ENCODE data around the gene EGFL8. TPM values are rescaled to one million over a fixed set of nuclear protein-coding genes. Genes with fewer than 3 reads are reported as not detected.
"Not testable (repeated sequence)": the region's sequence is repeated elsewhere in the genome, so short reads cannot be mapped to it uniquely, and the experiment has no call there.

The EGFL8 gene
- total and polyA plus RNA-seq, 2 donors: 17.6 to 22.8 TPM

DNA sequence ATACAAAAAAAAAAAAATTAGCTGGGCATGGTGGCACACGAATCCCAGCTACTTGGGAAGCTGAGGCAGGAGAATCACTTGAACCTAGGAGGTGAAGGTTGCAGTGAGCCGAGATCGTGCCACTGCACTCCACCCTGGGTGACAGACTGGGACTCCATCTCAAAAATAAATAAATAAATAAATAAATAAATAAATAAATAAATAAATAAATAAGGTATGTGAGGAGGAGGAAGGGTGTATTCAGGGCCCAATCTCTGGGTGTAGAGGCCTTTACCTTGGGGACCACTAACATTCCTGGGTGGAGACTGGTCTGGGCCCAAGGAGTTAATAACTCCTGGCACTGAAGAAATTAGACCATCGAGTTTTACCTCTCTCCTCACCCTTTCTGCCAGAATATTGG lies 47.0 kb downstream of the EGFL8 start:
- H3K4me1 ChIP-seq (ENCODE audit: insufficient read depth); H3K36me3 ChIP-seq (ENCODE audit: insufficient read depth); DNase-seq (ENCODE audit: extremely low spot score); H3K4me3 ChIP-seq (ENCODE audit: low read depth, low read length); H3K27ac ChIP-seq (ENCODE audit: low read depth): not testable (repeated sequence)
- 85% methylated on average over 4 of the region's 4 CpGs for WGBS

GRCh38 chr6:32212076-32212760 lies 47.8 kb downstream of the EGFL8 start:
- no peaks in the 10 kb centered on the region for H3K36me3 ChIP-seq (ENCODE audit: insufficient read depth)

DNA sequence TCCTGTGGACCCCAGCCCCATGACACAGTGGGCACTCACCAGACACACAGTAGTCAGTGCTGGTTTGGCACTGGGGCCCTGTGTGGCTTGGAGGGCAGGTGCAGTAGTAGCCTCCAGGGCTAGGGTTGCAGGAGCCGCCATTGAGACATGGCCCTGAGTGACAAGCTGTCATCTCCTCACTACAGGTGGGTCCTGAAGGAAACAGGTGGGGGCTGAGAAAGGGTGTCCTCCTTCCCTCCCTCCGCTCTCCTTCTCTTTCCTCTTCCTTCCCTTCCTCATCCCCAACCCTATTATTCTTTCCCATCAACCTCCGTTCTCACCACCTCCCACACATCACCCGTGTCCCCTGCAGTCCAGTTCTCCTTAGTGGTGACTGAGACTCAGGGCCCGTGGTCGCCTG lies 49.3 kb downstream of the EGFL8 start:
- Histone ChIP-seq H3K36me3 (ENCODE audit: insufficient read depth) (no peaks in the 10 kb centered on the region), H3K4me3 (ENCODE audit: low read depth, low read length) (no peak overlapping the region), H3K4me1 (ENCODE audit: insufficient read depth) (no peaks in the 10 kb centered on the region), H3K27ac (ENCODE audit: low read depth) (no peak overlapping the region)
- WGBS: 85% methylated on average over 6 of the region's 6 CpGs
- no peak for DNase-seq (ENCODE audit: extremely low spot score)

More at GRCh38 chr6:32212076-32212760, 47.8 kb downstream of the EGFL8 start:
- Histone ChIP-seq H3K27ac (ENCODE audit: low read depth) (no peak overlapping the region), H3K4me1 (ENCODE audit: insufficient read depth) (no peaks in the 10 kb centered on the region), H3K4me3 (ENCODE audit: low read depth, low read length) (no peak overlapping the region)
- 74% methylated on average over 12 of the region's 12 CpGs for WGBS
- DNase-seq (ENCODE audit: extremely low spot score): no peak

DNA sequence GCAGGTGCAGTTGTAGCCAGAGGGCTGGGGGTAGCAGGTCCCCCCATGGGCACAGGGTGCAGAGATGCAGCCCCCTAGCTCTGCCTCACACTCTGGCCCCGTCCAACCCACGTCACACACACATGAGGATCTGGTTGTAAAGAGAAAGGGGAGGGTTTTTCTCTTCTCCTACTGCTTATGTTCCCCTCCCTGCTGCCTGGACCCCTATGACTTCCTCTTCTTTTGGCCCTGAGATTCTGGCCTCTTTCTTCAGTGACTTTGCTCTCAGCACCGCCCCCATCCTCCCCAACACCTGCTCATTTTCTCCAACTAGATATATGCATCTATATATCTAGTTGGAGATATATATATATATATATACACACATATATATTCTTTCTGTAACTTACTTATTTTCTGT lies 49.7 kb downstream of the EGFL8 start:
- 77% methylated on average over 3 of the region's 3 CpGs for WGBS
- no peak overlapping the region for H3K4me3 ChIP-seq (ENCODE audit: low read depth, low read length)
- H3K36me3 ChIP-seq (ENCODE audit: insufficient read depth): no peaks in the 10 kb centered on the region
- DNase-seq (ENCODE audit: extremely low spot score): no peak
- H3K4me1 ChIP-seq (ENCODE audit: insufficient read depth): no peaks in the 10 kb centered on the region
- H3K27ac ChIP-seq (ENCODE audit: low read depth): no peak overlapping the region

DNA sequence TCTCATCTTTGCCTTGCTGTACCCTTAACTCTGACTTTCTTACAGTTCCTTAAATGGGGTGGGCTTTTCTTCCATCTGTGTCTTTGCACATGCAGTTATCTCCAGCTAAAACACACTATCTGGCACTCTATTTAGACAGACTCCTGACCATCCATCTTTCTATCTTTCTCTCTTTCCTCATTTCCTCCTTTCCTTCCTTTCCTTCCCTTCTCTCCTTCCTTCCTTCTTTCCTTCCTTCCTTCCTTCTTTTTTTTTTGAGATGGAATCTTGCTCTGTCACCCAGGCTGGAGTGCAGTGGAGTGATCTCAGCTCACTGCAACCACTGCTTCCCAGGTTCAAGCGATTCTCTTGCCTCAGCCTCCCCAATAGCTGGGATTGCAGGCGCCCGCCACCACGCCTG lies 51.2 kb downstream of the EGFL8 start:
- WGBS: 88% methylated on average over 4 of the region's 4 CpGs
- Histone ChIP-seq H3K27ac (ENCODE audit: low read depth) (no peak overlapping the region), H3K36me3 (ENCODE audit: insufficient read depth) (no peaks in the 10 kb centered on the region), H3K4me3 (ENCODE audit: low read depth, low read length) (no peak overlapping the region), H3K4me1 (ENCODE audit: insufficient read depth) (no peaks in the 10 kb centered on the region)
- DNase-seq (ENCODE audit: extremely low spot score): no peak

DNA sequence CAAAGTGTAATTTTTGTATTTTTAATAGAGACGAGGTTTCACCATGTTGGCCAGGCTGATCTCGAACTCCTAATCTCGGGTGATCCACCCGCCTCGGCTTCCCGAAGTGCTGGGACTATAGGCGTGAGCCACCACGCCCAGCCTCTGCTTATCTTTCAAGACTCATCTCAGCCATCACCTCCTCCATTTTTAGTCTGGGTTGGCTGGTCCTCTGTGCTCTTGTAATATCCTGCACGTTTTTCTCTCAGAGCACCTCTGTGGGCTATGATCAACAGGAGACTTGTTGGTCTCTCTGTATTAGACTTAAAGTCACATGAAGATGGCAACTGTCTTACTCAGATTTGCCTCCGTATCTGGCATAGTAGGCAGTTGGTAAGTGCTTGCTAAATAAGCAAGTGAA lies 51.9 kb downstream of the EGFL8 start:
- H3K4me3 ChIP-seq (ENCODE audit: low read depth, low read length): no peak overlapping the region
- no peaks in the 10 kb centered on the region for H3K36me3 ChIP-seq (ENCODE audit: insufficient read depth)
- H3K27ac ChIP-seq (ENCODE audit: low read depth): no peak overlapping the region
- no peak for DNase-seq (ENCODE audit: extremely low spot score)
- H3K4me1 ChIP-seq (ENCODE audit: insufficient read depth): no peaks in the 10 kb centered on the region
- 78% methylated on average over 10 of the region's 10 CpGs for WGBS

DNA sequence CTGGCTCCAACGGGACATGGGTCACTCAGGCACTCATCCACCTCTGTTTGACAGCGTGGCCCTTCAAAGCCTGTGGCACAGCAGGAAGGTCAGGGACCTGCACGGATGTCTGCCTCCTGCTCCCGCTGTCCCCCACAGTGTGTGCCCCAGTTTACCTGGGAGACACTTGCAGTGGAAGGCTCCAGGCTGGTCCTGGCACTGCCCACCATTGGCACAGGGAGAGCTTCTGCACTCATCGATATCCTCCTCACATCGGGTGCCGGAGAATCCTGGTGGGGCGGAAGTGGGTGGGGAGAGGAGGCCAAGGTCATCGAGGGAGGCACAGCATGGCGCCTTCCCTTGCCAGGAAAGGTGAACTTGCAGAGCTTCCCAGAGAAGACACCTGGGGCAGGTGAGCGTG lies 52.6 kb downstream of the EGFL8 start:
- no peak for DNase-seq (ENCODE audit: extremely low spot score)
- no peak overlapping the region for H3K4me3 ChIP-seq (ENCODE audit: low read depth, low read length)
- no peaks in the 10 kb centered on the region for H3K4me1 ChIP-seq (ENCODE audit: insufficient read depth)
- H3K27ac ChIP-seq (ENCODE audit: low read depth): no peak overlapping the region
- WGBS: 88% methylated on average over 11 of the region's 11 CpGs
- H3K36me3 ChIP-seq (ENCODE audit: insufficient read depth): no peaks in the 10 kb centered on the region

Small RNAs within 50 kb of the gene (small RNA-seq; reads per million reads assigned to genes)
- gene AL662884.1: not detected
- gene MIR6833: not detected

Other genes with a start within 250 kb of the EGFL8 start
- 4.0 TPM for gene C2, start 236.9 kb upstream of the EGFL8 start, total RNA-seq
- gene C2, start 236.9 kb upstream of the EGFL8 start, polyA plus RNA-seq: 10.0 TPM
- 6.5 TPM for gene CFB, start 218.5 kb upstream of the EGFL8 start, total RNA-seq
- 39.6 TPM for gene CFB, start 218.5 kb upstream of the EGFL8 start, polyA plus RNA-seq
- 39.8 TPM for gene NELFE, start 205.6 kb upstream of the EGFL8 start, total RNA-seq
- gene NELFE, start 205.6 kb upstream of the EGFL8 start, polyA plus RNA-seq: 53.6 TPM
- 28.9 TPM for gene SKIC2, start 205.4 kb upstream of the EGFL8 start, total RNA-seq
- 48.8 TPM for gene SKIC2, start 205.4 kb upstream of the EGFL8 start, polyA plus RNA-seq
- 8.5 TPM for gene DXO, start 192.5 kb upstream of the EGFL8 start, total RNA-seq
- 20.2 TPM for gene DXO, start 192.5 kb upstream of the EGFL8 start, polyA plus RNA-seq
- 3.6 TPM for gene C4A, start 182.5 kb upstream of the EGFL8 start, total RNA-seq
- 126 TPM for gene C4A, start 182.5 kb upstream of the EGFL8 start, polyA plus RNA-seq
- 4.7 TPM for gene C4B, start 149.8 kb upstream of the EGFL8 start, total RNA-seq
- 142 TPM for gene C4B, start 149.8 kb upstream of the EGFL8 start, polyA plus RNA-seq
- gene CYP21A2, start 126.2 kb upstream of the EGFL8 start, total RNA-seq: not detected
- gene CYP21A2, start 126.2 kb upstream of the EGFL8 start, polyA plus RNA-seq: 2.3 TPM
- 171 TPM for gene TNXB, start 55.3 kb upstream of the EGFL8 start, total RNA-seq
- 93.5 TPM for gene TNXB, start 55.3 kb upstream of the EGFL8 start, polyA plus RNA-seq
- 28.8 TPM for gene ATF6B, start 36.3 kb upstream of the EGFL8 start, total RNA-seq
- gene ATF6B, start 36.3 kb upstream of the EGFL8 start, polyA plus RNA-seq: 68.3 TPM
- 3.0 TPM for gene FKBPL, start 34.3 kb upstream of the EGFL8 start, total RNA-seq
- gene FKBPL, start 34.3 kb upstream of the EGFL8 start, polyA plus RNA-seq: 5.6 TPM
- gene PRRT1, start 12.7 kb upstream of the EGFL8 start, total RNA-seq: 0.42 TPM
- 10.8 TPM for gene PRRT1, start 12.7 kb upstream of the EGFL8 start, polyA plus RNA-seq
- gene PPT2, start 10.5 kb upstream of the EGFL8 start, total RNA-seq: 29.6 TPM
- 20.0 TPM for gene PPT2, start 10.5 kb upstream of the EGFL8 start, polyA plus RNA-seq
- gene AGPAT1, start 11.5 kb downstream of the EGFL8 start, total RNA-seq: 13.8 TPM
- 93.7 TPM for gene AGPAT1, start 11.5 kb downstream of the EGFL8 start, polyA plus RNA-seq
- gene RNF5, start 13.8 kb downstream of the EGFL8 start, total RNA-seq: 30.1 TPM
- 102 TPM for gene RNF5, start 13.8 kb downstream of the EGFL8 start, polyA plus RNA-seq
- gene AGER, start 19.7 kb downstream of the EGFL8 start, total RNA-seq: 1.5 TPM
- gene AGER, start 19.7 kb downstream of the EGFL8 start, polyA plus RNA-seq: 7.6 TPM
- 44.1 TPM for gene PBX2, start 25.6 kb downstream of the EGFL8 start, total RNA-seq
- gene PBX2, start 25.6 kb downstream of the EGFL8 start, polyA plus RNA-seq: 62.2 TPM
- 2.2 TPM for gene GPSM3, start 28.0 kb downstream of the EGFL8 start, total RNA-seq
- gene GPSM3, start 28.0 kb downstream of the EGFL8 start, polyA plus RNA-seq: 12.8 TPM
- gene NOTCH4, start 59.5 kb downstream of the EGFL8 start, total RNA-seq: 11.2 TPM
- gene NOTCH4, start 59.5 kb downstream of the EGFL8 start, polyA plus RNA-seq: 27.6 TPM
- not detected for gene TSBP1, start 207.3 kb downstream of the EGFL8 start, total RNA-seq
- gene TSBP1, start 207.3 kb downstream of the EGFL8 start, polyA plus RNA-seq: not detected
- gene BTNL2, start 242.6 kb downstream of the EGFL8 start, total RNA-seq: not detected
- gene BTNL2, start 242.6 kb downstream of the EGFL8 start, polyA plus RNA-seq: not detected